GM12873 (cell line): Measurements from ENCODE around the gene TCF12.

ENCODE experiments used
- TF ChIP-seq, protein P1 (sequence below): IDR thresholded peaks from 2 replicates; pipeline ENCODE4 v1.5.1; 2012; ENCODE audit warnings: low read depth, mild to moderate bottlenecking, moderate library complexity, low read length, control low read depth; ENCODE audit not compliant: insufficient read depth; ENCODE audit errors: missing control alignments

The TCF12 gene

DNA sequence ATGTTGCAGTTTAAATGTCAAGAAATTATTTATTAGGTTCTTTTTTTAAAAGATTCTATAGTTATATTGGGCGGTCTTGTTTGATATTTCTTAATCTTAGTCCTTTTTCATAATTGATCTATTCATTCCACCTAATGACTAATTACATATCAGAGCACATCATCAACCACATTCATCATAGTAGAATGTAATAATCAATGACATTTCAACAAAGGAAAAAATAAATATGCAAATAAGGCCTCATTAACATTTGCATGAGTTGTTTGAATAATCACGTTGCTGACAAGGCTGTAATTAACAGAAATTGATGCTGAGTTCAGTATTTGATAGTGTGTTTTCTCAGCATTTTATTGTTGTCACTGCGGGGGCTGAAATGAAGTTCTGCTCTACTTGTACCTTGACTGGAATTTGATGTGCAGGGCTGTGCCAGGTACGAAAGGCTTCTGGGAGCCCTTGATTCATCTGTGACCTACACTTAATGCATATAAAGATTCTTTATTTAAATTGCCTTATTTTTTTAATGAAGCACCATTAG lies 215.7 kb downstream of the TCF12 start:
- TF ChIP-seq, protein P1, sequence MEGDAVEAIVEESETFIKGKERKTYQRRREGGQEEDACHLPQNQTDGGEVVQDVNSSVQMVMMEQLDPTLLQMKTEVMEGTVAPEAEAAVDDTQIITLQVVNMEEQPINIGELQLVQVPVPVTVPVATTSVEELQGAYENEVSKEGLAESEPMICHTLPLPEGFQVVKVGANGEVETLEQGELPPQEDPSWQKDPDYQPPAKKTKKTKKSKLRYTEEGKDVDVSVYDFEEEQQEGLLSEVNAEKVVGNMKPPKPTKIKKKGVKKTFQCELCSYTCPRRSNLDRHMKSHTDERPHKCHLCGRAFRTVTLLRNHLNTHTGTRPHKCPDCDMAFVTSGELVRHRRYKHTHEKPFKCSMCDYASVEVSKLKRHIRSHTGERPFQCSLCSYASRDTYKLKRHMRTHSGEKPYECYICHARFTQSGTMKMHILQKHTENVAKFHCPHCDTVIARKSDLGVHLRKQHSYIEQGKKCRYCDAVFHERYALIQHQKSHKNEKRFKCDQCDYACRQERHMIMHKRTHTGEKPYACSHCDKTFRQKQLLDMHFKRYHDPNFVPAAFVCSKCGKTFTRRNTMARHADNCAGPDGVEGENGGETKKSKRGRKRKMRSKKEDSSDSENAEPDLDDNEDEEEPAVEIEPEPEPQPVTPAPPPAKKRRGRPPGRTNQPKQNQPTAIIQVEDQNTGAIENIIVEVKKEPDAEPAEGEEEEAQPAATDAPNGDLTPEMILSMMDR = no peak

DNA sequence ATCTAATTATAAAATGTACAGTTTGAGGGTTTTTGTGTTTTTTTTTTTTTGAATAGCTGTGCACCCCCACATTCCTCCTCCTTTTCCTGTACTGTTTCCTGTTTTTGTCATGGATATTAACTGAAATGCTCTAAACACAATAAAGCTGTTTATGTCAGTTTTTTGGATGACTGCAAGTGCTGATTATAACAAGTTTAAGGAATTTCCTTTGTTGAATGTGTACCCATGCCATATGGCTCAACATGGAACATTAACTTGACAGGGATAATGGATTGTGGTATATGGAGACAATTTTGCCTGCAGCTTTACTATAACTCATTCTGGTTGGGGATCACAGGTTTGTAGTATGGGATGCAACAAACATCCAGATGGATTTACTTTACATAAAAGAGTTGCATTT lies 216.4 kb downstream of the TCF12 start:
- TF ChIP-seq, protein P1 = no peak

DNA sequence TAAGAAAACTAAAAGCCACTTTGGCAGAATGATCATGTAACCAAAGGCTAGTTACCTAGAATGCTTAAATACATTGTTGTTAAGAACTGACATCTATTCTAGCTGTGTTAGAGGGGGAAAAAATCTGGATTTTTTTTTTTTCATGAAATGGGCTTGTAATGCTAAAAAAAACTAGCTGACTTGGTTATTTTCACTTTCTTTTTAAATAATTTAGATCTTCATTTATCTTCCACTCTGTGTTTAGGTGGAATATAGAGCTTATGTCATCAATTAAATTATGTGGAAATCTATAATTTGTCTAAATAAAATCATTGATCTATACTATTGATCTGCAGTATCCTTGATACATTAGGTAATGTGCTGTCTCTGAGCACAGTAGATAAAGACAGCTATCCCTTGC lies 217.4 kb downstream of the TCF12 start:
- TF ChIP-seq, protein P1 = no peak

DNA sequence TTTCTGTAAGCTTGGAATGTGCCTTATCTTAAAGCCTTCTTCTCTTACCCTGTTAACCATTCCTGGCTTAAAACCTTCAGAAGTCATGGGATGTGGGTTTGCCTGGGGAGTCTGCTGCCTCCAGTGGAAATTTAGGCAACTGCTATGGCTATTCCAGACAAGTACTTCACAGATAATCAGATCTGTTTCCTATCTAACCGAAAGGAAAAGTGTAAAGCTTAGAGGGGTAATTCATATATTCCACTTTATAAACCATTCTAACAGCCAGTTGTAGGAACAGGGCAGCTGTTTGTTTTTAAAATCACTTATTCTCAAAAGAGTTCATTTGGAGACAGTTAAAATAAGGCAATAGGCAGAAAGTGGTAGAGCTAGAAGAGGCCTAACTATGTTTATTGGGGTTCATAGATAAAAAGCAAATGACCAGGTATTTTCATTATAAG lies 219.9 kb downstream of the TCF12 start:
- TF ChIP-seq, protein P1 = peak; percentile 66

DNA sequence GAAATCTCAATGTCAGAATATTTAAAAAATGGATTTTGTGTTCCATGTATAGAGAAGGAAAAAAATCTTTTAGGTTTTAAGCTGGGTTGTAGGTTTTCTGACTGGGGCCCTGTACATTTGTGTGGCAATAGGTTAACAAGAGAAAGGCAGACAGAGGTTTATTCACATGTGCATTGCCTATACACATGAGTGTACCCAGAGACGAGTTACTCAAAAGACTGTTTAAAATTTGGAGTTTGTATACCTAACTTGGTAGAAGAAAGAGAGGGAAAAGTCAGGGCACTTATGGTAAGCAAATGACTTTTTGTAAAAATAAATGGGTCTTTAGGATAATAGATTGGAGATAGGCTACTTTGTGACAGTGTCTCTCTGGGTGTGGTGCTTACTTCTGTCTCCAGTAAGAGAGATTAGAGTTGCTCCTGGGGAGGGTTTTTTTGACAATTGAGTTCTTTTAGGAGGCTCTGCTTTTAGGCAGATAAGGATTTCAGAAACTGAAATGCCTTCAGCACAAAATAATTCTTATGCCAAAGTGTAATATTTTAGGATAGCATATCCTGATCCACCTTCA lies 225.2 kb downstream of the TCF12 start:
- TF ChIP-seq, protein P1 = no peak

DNA sequence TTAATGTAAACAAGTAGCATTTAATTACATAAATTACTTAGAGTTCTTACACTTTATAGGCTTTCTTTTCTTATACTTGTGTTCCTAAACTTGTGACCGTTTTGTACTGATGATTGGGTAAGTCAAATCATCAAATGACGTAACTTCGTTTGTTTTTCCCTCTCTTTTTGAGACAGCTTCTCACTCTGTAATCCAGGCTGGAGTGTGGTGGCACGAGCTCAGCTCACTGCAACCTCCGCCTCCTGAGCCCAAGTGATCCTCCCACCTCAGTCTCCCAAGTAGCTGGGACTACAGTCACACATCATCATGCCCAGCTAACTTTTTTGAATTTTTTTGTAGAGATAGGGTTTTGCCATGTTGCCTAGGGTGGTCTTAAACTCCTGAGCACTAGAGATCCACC lies 226.0 kb downstream of the TCF12 start:
- TF ChIP-seq, protein P1 = no peak

DNA sequence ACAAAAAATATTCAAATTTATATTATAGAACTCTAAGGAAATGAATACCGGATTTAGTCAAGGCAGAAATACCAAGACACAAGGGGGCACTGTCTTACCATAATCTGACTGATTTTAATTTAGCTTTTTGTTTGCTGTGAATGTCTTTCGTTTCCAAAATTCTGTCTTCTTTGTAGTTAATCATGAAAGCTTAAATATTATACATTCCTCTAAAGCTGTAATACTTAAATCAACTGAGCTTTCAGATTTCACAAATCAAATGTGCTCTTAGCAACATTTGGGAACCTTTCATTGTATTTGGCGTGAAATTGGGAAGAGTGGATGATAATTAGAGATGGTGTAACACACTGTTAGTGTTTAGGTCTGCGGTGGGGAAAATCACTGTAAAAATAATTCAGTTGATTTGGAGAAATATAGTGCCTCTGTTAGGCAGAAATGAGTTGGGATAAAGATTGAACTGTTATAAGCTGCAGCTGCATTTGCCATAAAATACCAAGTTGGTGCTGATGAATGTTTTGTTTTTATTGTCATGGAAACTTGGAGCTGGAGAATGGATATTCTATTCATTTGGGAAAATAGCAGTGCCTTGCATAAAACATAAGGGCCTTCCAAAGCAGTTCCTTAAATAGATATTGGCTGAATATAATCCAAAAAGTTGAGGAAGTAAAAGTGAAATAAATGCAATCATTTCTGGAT lies 228.2 kb downstream of the TCF12 start:
- TF ChIP-seq, protein P1 = peak; percentile 50
